Caco-2 (cell line): ENCODE measurements around the gene PLA2G4D. TPM values are rescaled to one million over a fixed set of nuclear protein-coding genes. Genes with fewer than 3 reads are reported as not detected.

ENCODE experiments used
- BruUV-seq: library from RNA; stranded (reverse); fragments of 400-500 nt; replicated peaks from 2 replicates; lab custom pipeline; 2021; lab: Mats Ljungman, UMichigan
- CTCF ChIA-PET: fragments of 300-600 bp; sonication (Branson Sonifier 250); formaldehyde crosslinking; loops from one replicate; lab custom pipeline; 2022; ENCODE audit warnings: antibody characterized with exemption; lab: Charles Lee
- POLR2A ChIA-PET: fragments of 300-600 bp; sonication (Branson Sonifier 250); formaldehyde crosslinking; loops from one replicate; lab custom pipeline; 2022; ENCODE audit warnings: antibody characterized with exemption; lab: Charles Lee
- DNase-seq, 2 experiments: peaks; one replicate each; pipeline versions ENCODE4 v3.0.0 to v3.0.0-alpha.2; 2020 to 2022
- H3K27me3 ChIP-seq: replicated peaks from 2 replicates; pipeline ENCODE4 v1.6.0; 2011; ENCODE audit warnings: low read length; ENCODE audit not compliant: control insufficient read depth, insufficient read depth
- H3K36me3 ChIP-seq: 2 replicates; pipeline ENCODE4 v1.5.1; 2011; ENCODE audit warnings: low read length; ENCODE audit not compliant: control insufficient read depth, insufficient read depth
- H3K4me1 ChIP-seq: fragments of 250-450 bp; sonication (Bioruptor Pico); 2 replicates; pipeline ENCODE4 v1.5.1; 2020; ENCODE audit warnings: mild to moderate bottlenecking
- H3K4me3 ChIP-seq: 2 replicates; pipeline ENCODE4 v1.5.1; 2011; ENCODE audit warnings: low read depth, mild to moderate bottlenecking, control low read depth, low read length
- H3K9me3 ChIP-seq: fragments of 250-450 bp; sonication (Bioruptor Pico); 2 replicates; pipeline ENCODE4 v1.5.1; 2020; ENCODE audit warnings: mild to moderate bottlenecking, moderate library complexity
- H3K27ac Mint-ChIP-seq: one replicate; pipeline ENCODE4 v1.8.0; 2022; ENCODE audit warnings: mixed read lengths; ENCODE audit not compliant: unreplicated experiment
- H3K27me3 Mint-ChIP-seq: one replicate; pipeline ENCODE4 v1.8.0; 2022; ENCODE audit warnings: mixed read lengths; ENCODE audit not compliant: insufficient read depth, unreplicated experiment
- H3K36me3 Mint-ChIP-seq: one replicate; pipeline ENCODE4 v1.8.0; 2022; ENCODE audit warnings: mild to moderate bottlenecking, mixed read lengths; ENCODE audit not compliant: insufficient read depth, unreplicated experiment
- H3K4me1 Mint-ChIP-seq: one replicate; pipeline ENCODE4 v1.8.0; 2022; ENCODE audit warnings: low read depth, mixed read lengths; ENCODE audit not compliant: unreplicated experiment
- H3K4me3 Mint-ChIP-seq: one replicate; pipeline ENCODE4 v1.8.0; 2022; ENCODE audit warnings: mild to moderate bottlenecking, moderate library complexity, mixed read lengths; ENCODE audit not compliant: unreplicated experiment
- H3K9me3 Mint-ChIP-seq: one replicate; pipeline ENCODE4 v1.8.0; 2022; ENCODE audit warnings: mixed read lengths; ENCODE audit not compliant: unreplicated experiment
- intact Hi-C: fragments of 100-400 bp; cut with micrococcal nuclease; formaldehyde crosslinking; loops from one replicate; pipeline ENCODE4 v1.10.0; 2022; ENCODE audit not compliant: unreplicated experiment
- total RNA-seq: library from RNA; stranded (reverse); gene quantifications from 2 replicates; pipeline ENCODE4 v1.2.3, GENCODE V29; 2022
- TF ChIP-seq, protein P1 (sequence below), 2 experiments: fragments of 200-600 bp in 1 of 2; IDR thresholded peaks; 1 replicate in 1 of 2; 2 replicates in 1 of 2; pipeline versions ENCODE4 v1.5.1 to v1.8.0; 2011 to 2022; ENCODE audit warnings: antibody characterized with exemption in 1 of 2, control low read depth in 1 of 2, inconsistent platforms in 1 of 2, low read depth in 1 of 2, low read length in 1 of 2, mild to moderate bottlenecking in 1 of 2, moderate library complexity in 1 of 2; ENCODE audit not compliant: insufficient read depth in 1 of 2, severe bottlenecking in 1 of 2, unreplicated experiment in 1 of 2

The PLA2G4D gene
- total RNA-seq, 1 experiment from 2014 or later: not detected

DNA sequence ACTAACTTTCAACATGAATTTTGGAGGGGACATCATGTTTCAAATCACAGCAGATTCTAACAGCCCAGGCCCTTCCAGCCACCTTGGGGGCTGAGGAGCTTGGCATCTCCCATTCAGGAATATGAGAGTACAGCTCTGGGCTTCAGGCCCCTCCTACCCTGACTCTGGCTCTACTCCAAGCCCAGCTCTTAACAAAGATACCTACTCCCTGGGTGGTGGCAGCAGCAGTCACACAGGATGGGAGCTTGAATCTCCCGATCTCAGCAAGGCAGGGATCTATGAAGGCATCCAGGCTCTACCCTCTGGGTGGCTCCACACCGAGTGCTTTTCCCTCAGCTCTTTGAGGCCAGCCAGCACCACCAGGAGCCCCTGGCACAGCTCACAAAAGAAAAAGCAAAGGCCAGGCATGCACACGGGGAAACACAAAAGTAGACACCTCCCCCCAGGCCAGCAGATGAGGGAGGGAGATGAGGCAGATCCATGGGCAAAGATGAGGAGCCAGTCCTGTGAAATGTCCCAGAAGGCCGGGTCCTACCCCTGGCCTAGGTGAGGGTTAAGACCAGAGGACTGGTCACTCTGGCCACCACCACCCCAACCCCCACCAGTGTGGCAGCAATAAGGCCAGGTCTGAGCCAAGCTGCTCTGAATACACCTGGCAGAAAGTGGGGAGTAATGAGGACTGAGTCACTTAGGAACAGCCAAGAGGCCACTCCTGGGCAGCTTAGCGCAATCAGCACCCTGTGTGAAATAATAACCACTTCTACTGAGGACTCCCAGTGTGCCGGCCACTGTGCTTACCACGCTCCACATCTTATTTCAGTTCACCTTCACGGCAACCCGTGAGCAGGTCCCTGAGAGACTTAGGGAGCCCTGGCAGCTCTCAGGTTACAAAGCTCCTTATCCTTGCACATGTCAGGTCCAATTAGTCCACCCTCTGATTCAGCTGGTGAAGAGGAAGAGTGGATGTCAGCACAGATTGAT is 37.8 kb upstream of the PLA2G4D start:
- Histone ChIP-seq H3K4me3 (no peak overlapping the region), H3K4me1 (no peaks in the 10 kb centered on the region), H3K9me3 (no peaks in the 10 kb centered on the region), H3K36me3 (no peaks in the 10 kb centered on the region), H3K27me3 (no peaks in the 10 kb centered on the region)
- no peak for DNase-seq
- CTCF ChIA-PET: interaction anchor here (1.5 kb wide), 1 partner anchor 47 kb away, joined by 3 read pairs; no protein-coding TSS in a partner anchor
- TF ChIP-seq, protein P1, sequence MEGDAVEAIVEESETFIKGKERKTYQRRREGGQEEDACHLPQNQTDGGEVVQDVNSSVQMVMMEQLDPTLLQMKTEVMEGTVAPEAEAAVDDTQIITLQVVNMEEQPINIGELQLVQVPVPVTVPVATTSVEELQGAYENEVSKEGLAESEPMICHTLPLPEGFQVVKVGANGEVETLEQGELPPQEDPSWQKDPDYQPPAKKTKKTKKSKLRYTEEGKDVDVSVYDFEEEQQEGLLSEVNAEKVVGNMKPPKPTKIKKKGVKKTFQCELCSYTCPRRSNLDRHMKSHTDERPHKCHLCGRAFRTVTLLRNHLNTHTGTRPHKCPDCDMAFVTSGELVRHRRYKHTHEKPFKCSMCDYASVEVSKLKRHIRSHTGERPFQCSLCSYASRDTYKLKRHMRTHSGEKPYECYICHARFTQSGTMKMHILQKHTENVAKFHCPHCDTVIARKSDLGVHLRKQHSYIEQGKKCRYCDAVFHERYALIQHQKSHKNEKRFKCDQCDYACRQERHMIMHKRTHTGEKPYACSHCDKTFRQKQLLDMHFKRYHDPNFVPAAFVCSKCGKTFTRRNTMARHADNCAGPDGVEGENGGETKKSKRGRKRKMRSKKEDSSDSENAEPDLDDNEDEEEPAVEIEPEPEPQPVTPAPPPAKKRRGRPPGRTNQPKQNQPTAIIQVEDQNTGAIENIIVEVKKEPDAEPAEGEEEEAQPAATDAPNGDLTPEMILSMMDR (IDR thresholded peaks at IDR 0.05; ENCODE audit: insufficient read depth in 1 of 2, low read depth in 1 of 2, low read length in 1 of 2, severe bottlenecking in 1 of 2, unreplicated experiment in 1 of 2): no peak
- Mint-ChIP-seq H3K9me3 (peaks cover 7% of the 10 kb centered on the region), H3K36me3 (no peaks in the 10 kb centered on the region), H3K4me1 (peaks cover 7% of the 10 kb centered on the region), H3K27me3 (peaks cover 4% of the 10 kb centered on the region), H3K27ac (no peak overlapping the region), H3K4me3 (no peak overlapping the region)
- intact Hi-C loops: no loop called here
- no TSS peak for BruUV-seq
- POLR2A ChIA-PET: no interaction called here

DNA sequence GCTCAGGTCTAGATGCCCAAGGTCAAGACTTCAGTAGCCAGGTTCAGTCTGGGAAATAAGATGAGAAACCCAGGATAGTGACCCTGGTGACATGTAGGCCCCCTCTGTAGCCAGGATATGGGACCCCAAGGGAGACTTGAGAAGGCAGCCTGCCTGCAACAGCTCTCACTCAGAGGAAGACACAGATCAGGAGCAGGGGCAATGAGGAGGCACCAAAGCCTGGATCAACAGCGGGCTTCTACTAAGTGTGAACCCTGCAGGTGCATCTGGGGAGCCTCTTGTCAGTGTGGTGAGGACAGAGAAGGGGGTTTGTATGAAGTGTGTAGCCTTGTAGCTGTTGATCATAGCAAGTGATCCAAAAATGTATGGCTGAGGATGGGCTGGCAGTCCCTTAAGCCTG is 36.6 kb upstream of the PLA2G4D start:
- Mint-ChIP-seq H3K36me3 (no peaks in the 10 kb centered on the region), H3K9me3 (no peaks in the 10 kb centered on the region), H3K4me1 (peaks cover 7% of the 10 kb centered on the region), H3K27me3 (peaks cover 4% of the 10 kb centered on the region), H3K27ac (no peak overlapping the region), H3K4me3 (no peak overlapping the region)
- TF ChIP-seq, protein P1 (IDR thresholded peaks at IDR 0.05; ENCODE audit: insufficient read depth in 1 of 2, low read depth in 1 of 2, low read length in 1 of 2, severe bottlenecking in 1 of 2, unreplicated experiment in 1 of 2): no peak
- DNase-seq: no peak
- Histone ChIP-seq H3K4me3 (no peak overlapping the region), H3K9me3 (no peaks in the 10 kb centered on the region), H3K36me3 (no peaks in the 10 kb centered on the region), H3K27me3 (no peaks in the 10 kb centered on the region), H3K4me1 (no peaks in the 10 kb centered on the region)
- CTCF ChIA-PET: interaction anchor here (1.5 kb wide), 1 partner anchor 46 kb away, joined by 3 read pairs; no protein-coding TSS in a partner anchor
- POLR2A ChIA-PET: no interaction called here
- intact Hi-C loops: no loop called here
- no TSS peak for BruUV-seq

DNA sequence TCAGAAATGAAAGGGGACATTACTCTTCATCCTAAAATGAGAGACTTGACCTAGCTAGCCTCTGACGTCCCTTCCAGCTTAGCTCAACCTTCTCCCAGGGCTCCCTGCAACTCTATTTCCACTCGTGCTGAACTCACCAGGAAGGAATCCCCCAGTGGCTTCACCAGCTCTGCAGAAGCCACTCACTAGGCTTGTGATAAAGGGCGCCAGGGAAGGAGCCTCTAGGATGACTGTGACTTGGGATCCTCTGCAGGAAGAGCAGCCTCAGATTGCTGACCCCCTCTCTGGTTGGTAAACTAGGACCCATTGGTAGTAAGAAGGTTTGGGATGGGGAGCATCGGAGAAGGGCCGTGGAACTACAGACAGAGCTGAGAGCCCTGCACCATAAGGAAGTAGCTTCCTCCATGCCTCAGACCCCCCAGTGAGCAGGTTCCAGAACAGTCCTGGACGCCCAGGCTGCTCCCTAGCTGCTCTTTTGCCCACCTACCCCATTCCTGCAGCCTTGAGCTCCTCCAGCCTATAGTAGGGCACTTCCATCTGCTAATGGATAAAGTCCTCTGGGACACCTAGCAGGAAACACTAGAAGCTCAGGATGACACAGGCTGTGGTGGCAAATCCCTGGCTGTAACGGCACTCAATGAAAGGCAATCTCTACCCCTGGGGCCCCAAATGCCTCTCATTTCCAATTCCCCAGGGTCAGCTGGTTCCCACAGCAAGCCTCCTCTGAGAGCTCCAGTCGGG is 36.1 kb upstream of the PLA2G4D start:
- CTCF ChIA-PET: no interaction called here
- no peak overlapping the region for H3K4me3 ChIP-seq
- Mint-ChIP-seq H3K36me3 (no peaks in the 10 kb centered on the region), H3K27me3 (peaks cover 5% of the 10 kb centered on the region), H3K27ac (no peak overlapping the region), H3K9me3 (no peaks in the 10 kb centered on the region), H3K4me1 (peaks cover 7% of the 10 kb centered on the region), H3K4me3 (no peak overlapping the region)
- no peaks in the 10 kb centered on the region for H3K36me3 ChIP-seq
- no peaks in the 10 kb centered on the region for H3K4me1 ChIP-seq
- no peaks in the 10 kb centered on the region for H3K27me3 ChIP-seq
- DNase-seq: no peak
- no peaks in the 10 kb centered on the region for H3K9me3 ChIP-seq
- intact Hi-C loops: no loop called here
- TF ChIP-seq, protein P1 (IDR thresholded peaks at IDR 0.05; ENCODE audit: insufficient read depth in 1 of 2, low read depth in 1 of 2, low read length in 1 of 2, severe bottlenecking in 1 of 2, unreplicated experiment in 1 of 2): no peak
- BruUV-seq: no TSS peak
- POLR2A ChIA-PET: no interaction called here
